Neural cell (in vitro differentiated cells): Measurements from ENCODE around the gene DOCK4. TPM values are rescaled to one million over a fixed set of nuclear protein-coding genes. Genes with fewer than 3 reads are reported as not detected.

ENCODE experiments used
- H2AFZ ChIP-seq: fragments of 200-600, 300-800 bp; sonication (generic), shearing (Covaris generic); 2 replicates; pipeline ENCODE4 v1.6.0; 2014; ENCODE audit warnings: low read depth, mild to moderate bottlenecking, antibody characterized with exemption, low read length, moderate library complexity
- H3F3A ChIP-seq: fragments of 200-600 bp; shearing (Covaris generic); 2 replicates; pipeline ENCODE4 v1.6.1; 2016; ENCODE audit warnings: mild to moderate bottlenecking, moderate library complexity, mixed read lengths, antibody characterized with exemption, low read length; ENCODE audit not compliant: insufficient read depth, poor library complexity, severe bottlenecking
- H3K27ac ChIP-seq: fragments of 200-600, 300-800 bp; sonication (generic), shearing (Covaris generic); 2 replicates; pipeline ENCODE4 v1.5.1; 2014; ENCODE audit warnings: mild to moderate bottlenecking, low read length, moderate library complexity
- H3K27me3 ChIP-seq: fragments of 300-800, 200-600 bp; sonication (generic), shearing (Covaris generic); 2 replicates; pipeline ENCODE4 v1.6.0; 2014; ENCODE audit warnings: mild to moderate bottlenecking, low read depth, low read length, moderate library complexity; ENCODE audit not compliant: insufficient read depth
- H3K36me3 ChIP-seq: fragments of 300-800, 200-600 bp; sonication (generic), shearing (Covaris generic); 2 replicates; pipeline ENCODE4 v1.5.1; 2014; ENCODE audit warnings: mild to moderate bottlenecking, antibody characterized with exemption, low read length, moderate library complexity; ENCODE audit not compliant: insufficient read depth
- H3K4me2 ChIP-seq: fragments of 300-800, 200-600 bp; sonication (generic), shearing (Covaris generic); 2 replicates; pipeline ENCODE4 v1.6.0; 2014; ENCODE audit warnings: mild to moderate bottlenecking, low read length
- H3K4me3 ChIP-seq: fragments of 300-800, 200-600 bp; sonication (generic), shearing (Covaris generic); 2 replicates; pipeline ENCODE4 v1.5.1; 2014; ENCODE audit warnings: mild to moderate bottlenecking, low read length, moderate library complexity
- H3K79me2 ChIP-seq: fragments of 200-600 bp; shearing (Covaris generic); replicated peaks from 2 replicates; pipeline ENCODE4 v1.6.0; 2014; ENCODE audit warnings: mild to moderate bottlenecking, low read length, moderate library complexity; ENCODE audit not compliant: insufficient read depth
- H3K9ac ChIP-seq: fragments of 300-800, 200-600 bp; sonication (generic), shearing (Covaris generic); 2 replicates; pipeline ENCODE4 v1.6.1; 2016; ENCODE audit warnings: mild to moderate bottlenecking, low read length, mixed read lengths
- H3K9me2 ChIP-seq: fragments of 200-600 bp; shearing (Covaris generic); 2 replicates; pipeline ENCODE4 v1.6.1; 2016; ENCODE audit warnings: mild to moderate bottlenecking, low read length, mixed read lengths; ENCODE audit not compliant: insufficient read depth
- H3K9me3 ChIP-seq: fragments of 200-600, 300-800 bp; sonication (generic), shearing (Covaris generic); 2 replicates; pipeline ENCODE4 v1.6.1; 2016; ENCODE audit warnings: mild to moderate bottlenecking, mixed run types, low read length, moderate library complexity, mixed read lengths
- H4K20me1 ChIP-seq: fragments of 200-600 bp; shearing (Covaris generic); 2 replicates; pipeline ENCODE4 v1.6.1; 2016; ENCODE audit warnings: mild to moderate bottlenecking, mixed run types; ENCODE audit not compliant: insufficient read depth
- EP300 ChIP-seq: fragments of 450-650 bp; conservative IDR thresholded peaks from 2 replicates; pipeline ENCODE4 v1.6.1; 2014; ENCODE audit warnings: antibody characterized with exemption, mild to moderate bottlenecking, moderate library complexity; ENCODE audit not compliant: poor library complexity, severe bottlenecking
- EZH2 ChIP-seq: fragments of 200-600, 300-800 bp; shearing (Covaris generic), sonication (generic); IDR thresholded peaks from 2 replicates; pipeline ENCODE4 v1.6.1; 2014; ENCODE audit warnings: antibody characterized with exemption, low read length, borderline replicate concordance, mild to moderate bottlenecking; ENCODE audit not compliant: insufficient read depth, poor library complexity, severe bottlenecking
- MXI1 ChIP-seq: fragments of 450-650 bp; conservative IDR thresholded peaks from 2 replicates; pipeline ENCODE4 v1.6.1; 2014; ENCODE audit warnings: antibody characterized with exemption, mild to moderate bottlenecking; ENCODE audit not compliant: poor library complexity, severe bottlenecking
- POLR2AphosphoS5 ChIP-seq: IDR thresholded peaks from 2 replicates; pipeline ENCODE4 v1.6.1; 2012
- RAD21 ChIP-seq: fragments of 450-650 bp; conservative IDR thresholded peaks from 2 replicates; pipeline ENCODE4 v1.6.1; 2014; ENCODE audit warnings: antibody characterized with exemption, mild to moderate bottlenecking, moderate library complexity
- SMC3 ChIP-seq: fragments of 450-650 bp; conservative IDR thresholded peaks from 2 replicates; pipeline ENCODE4 v1.6.1; 2014; ENCODE audit warnings: antibody characterized with exemption, mild to moderate bottlenecking, moderate library complexity; ENCODE audit not compliant: poor library complexity
- TAF1 ChIP-seq: IDR thresholded peaks from 2 replicates; pipeline ENCODE4 v1.6.1; 2012; ENCODE audit warnings: low read depth
- polyA plus RNA-seq: library from polyadenylated mRNA; depleted of rRNA; stranded (reverse); fragments of >200 nt; gene quantifications from 2 replicates; pipeline ENCODE4 v1.2.3, GENCODE V29; 2014
- TF ChIP-seq, protein P1 (sequence below): IDR thresholded peaks from 2 replicates; pipeline ENCODE4 v1.6.1; 2012; ENCODE audit warnings: borderline replicate concordance
- TF ChIP-seq, protein P2 (sequence below): fragments of 450-650 bp; IDR thresholded peaks from 2 replicates; pipeline ENCODE4 v1.5.1; 2014; ENCODE audit warnings: antibody characterized with exemption, mild to moderate bottlenecking, moderate library complexity; ENCODE audit not compliant: poor library complexity, severe bottlenecking

DOCK4 gene
- polyA plus RNA-seq, 1 donor from 2014 or later = 28.1 TPM

DNA sequence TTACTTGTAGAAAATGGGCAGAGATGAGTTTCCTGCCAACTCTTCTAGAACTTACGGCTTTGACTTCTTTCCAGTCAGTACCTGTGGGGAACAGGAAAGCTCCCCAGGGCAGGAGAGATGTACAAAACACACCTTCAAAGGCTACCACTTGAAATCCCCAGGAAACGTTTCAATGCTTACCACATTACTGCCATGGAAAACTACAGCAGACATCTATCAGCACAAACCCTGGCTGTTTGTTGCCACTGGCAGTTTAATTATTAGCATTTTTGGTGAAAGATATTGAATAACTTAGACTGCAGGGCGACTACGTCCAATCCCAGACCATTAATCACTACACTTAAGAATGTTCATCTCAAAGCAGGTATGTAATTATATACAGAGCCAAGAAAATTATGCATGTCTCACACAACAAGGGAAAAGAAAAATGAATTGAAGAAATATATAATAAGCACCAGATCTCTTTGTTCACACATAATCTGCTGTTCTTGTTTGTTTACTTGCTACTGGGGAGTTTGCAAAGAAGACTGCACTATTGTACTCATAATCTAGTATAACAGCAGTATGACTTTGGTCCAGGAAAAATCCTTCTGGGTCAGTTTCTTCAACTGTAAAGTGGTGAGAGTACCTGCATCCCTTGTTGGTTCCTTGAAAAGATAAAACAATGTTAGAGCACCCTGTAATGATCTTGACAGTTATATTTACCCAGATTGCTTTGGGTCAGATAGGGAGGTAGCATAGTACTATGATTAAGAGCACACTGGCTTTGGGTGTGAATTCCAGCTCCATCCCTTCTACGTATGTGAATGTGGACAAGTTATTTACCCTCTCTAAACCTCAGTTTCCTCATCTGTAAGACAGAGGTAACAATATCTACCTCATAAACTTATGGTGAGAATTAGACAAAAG, 138.3 kb downstream of the DOCK4 start:
- H4K20me1 ChIP-seq = no peaks in the 10 kb centered on the region
- H3K27me3 ChIP-seq = no peaks in the 10 kb centered on the region
- no peaks in the 10 kb centered on the region for H3K9me3 ChIP-seq
- no peaks in the 10 kb centered on the region for H3K9me2 ChIP-seq
- H3K9ac ChIP-seq = no peak overlapping the region
- H3K4me2 ChIP-seq = no peak overlapping the region
- H3F3A ChIP-seq = no peaks in the 10 kb centered on the region
- H3K79me2 ChIP-seq = no peaks in the 10 kb centered on the region
- H2AFZ ChIP-seq = no peak overlapping the region
- no peak overlapping the region for H3K4me3 ChIP-seq
- TF ChIP-seq MXI1 (no peak), POLR2AphosphoS5 (no peak), SMC3 (no peak), TAF1 (no peak), RAD21 (no peak), EP300 (no peak), EZH2 (no peak)
- TF ChIP-seq, protein P1, sequence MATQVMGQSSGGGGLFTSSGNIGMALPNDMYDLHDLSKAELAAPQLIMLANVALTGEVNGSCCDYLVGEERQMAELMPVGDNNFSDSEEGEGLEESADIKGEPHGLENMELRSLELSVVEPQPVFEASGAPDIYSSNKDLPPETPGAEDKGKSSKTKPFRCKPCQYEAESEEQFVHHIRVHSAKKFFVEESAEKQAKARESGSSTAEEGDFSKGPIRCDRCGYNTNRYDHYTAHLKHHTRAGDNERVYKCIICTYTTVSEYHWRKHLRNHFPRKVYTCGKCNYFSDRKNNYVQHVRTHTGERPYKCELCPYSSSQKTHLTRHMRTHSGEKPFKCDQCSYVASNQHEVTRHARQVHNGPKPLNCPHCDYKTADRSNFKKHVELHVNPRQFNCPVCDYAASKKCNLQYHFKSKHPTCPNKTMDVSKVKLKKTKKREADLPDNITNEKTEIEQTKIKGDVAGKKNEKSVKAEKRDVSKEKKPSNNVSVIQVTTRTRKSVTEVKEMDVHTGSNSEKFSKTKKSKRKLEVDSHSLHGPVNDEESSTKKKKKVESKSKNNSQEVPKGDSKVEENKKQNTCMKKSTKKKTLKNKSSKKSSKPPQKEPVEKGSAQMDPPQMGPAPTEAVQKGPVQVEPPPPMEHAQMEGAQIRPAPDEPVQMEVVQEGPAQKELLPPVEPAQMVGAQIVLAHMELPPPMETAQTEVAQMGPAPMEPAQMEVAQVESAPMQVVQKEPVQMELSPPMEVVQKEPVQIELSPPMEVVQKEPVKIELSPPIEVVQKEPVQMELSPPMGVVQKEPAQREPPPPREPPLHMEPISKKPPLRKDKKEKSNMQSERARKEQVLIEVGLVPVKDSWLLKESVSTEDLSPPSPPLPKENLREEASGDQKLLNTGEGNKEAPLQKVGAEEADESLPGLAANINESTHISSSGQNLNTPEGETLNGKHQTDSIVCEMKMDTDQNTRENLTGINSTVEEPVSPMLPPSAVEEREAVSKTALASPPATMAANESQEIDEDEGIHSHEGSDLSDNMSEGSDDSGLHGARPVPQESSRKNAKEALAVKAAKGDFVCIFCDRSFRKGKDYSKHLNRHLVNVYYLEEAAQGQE = no peak
- TF ChIP-seq, protein P2, sequence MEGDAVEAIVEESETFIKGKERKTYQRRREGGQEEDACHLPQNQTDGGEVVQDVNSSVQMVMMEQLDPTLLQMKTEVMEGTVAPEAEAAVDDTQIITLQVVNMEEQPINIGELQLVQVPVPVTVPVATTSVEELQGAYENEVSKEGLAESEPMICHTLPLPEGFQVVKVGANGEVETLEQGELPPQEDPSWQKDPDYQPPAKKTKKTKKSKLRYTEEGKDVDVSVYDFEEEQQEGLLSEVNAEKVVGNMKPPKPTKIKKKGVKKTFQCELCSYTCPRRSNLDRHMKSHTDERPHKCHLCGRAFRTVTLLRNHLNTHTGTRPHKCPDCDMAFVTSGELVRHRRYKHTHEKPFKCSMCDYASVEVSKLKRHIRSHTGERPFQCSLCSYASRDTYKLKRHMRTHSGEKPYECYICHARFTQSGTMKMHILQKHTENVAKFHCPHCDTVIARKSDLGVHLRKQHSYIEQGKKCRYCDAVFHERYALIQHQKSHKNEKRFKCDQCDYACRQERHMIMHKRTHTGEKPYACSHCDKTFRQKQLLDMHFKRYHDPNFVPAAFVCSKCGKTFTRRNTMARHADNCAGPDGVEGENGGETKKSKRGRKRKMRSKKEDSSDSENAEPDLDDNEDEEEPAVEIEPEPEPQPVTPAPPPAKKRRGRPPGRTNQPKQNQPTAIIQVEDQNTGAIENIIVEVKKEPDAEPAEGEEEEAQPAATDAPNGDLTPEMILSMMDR = no peak
- H3K36me3 ChIP-seq = no peaks in the 10 kb centered on the region
- no peak overlapping the region for H3K27ac ChIP-seq

DNA sequence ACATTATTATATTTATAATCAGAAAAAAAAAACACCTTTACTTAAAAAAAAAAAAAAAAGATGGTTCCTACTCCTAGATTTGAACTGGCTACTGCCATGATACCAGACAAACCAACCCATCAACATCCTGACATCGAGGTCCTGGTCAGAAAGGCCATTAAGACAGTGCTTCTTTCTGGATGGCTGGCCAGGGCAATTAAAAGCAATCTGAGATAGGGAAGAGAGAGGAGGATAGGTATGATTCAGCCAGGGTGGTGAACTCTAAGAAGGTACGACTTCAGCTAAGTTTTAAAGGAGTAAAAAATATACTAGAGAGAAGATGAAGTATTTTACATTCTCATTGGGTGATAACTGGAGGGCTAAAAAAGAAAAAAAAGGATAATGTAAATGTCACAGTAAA, 139.0 kb downstream of the DOCK4 start:
- Histone ChIP-seq H3K27ac (no peak overlapping the region), H3K9me2 (no peaks in the 10 kb centered on the region), H3K27me3 (no peaks in the 10 kb centered on the region), H3K36me3 (no peaks in the 10 kb centered on the region), H4K20me1 (no peaks in the 10 kb centered on the region), H2AFZ (no peak overlapping the region), H3K4me2 (no peak overlapping the region), H3K4me3 (no peak overlapping the region), H3F3A (no peaks in the 10 kb centered on the region), H3K79me2 (no peaks in the 10 kb centered on the region), H3K9me3 (no peaks in the 10 kb centered on the region), H3K9ac (no peak overlapping the region)
- TF ChIP-seq, protein P1 = no peak
- TF ChIP-seq MXI1 = no peak
- TF ChIP-seq TAF1 = no peak
- no peak for TF ChIP-seq SMC3
- TF ChIP-seq EP300 = no peak
- TF ChIP-seq RAD21 = no peak
- no peak for TF ChIP-seq POLR2AphosphoS5
- TF ChIP-seq, protein P2 = no peak
- TF ChIP-seq EZH2 = no peak
